H1 (cell line): ENCODE measurements around the gene RCBTB1. TPM values are rescaled to one million over a fixed set of nuclear protein-coding genes. Genes with fewer than 3 reads are reported as not detected.
A peak's percentile ranks its signal among the peaks of the same experiment; 100 is the strongest.

ENCODE experiments used
- CTCF ChIA-PET: fragments of 300-600 bp; sonication (Branson Sonifier 250); formaldehyde crosslinking; loops from one replicate; lab custom pipeline; 2021; ENCODE audit not compliant: partially characterized antibody; lab: Charles Lee
- POLR2A ChIA-PET: fragments of 300-600 bp; sonication (Branson Sonifier 250); formaldehyde crosslinking; loops from one replicate; lab custom pipeline; 2021; ENCODE audit warnings: inconsistent platforms; ENCODE audit not compliant: partially characterized antibody; lab: Charles Lee
- DNase-seq, 2 experiments: peaks; one replicate each; pipeline versions ENCODE4 v3.0.0 to v3.0.0-alpha.2; 2010 to 2022; ENCODE audit warnings: low spot score in 2 of 2, low read depth in 1 of 2, mixed read lengths in 1 of 2
- FAIRE-seq: peaks from 2 replicates; lab custom pipeline; 2011; peaks lifted over from hg19 to GRCh38; lab: Jason Lieb, UNC
- H2AFZ ChIP-seq: 2 replicates; pipeline ENCODE4 v1.8.1; 2012; ENCODE audit warnings: low read length, inconsistent platforms
- H2AK5ac ChIP-seq: 2 replicates; pipeline ENCODE4 v1.6.1; 2013; ENCODE audit warnings: low read depth, low read length
- H2BK120ac ChIP-seq: replicated peaks from 2 replicates; pipeline ENCODE3; 2013; ENCODE audit warnings: low read depth, low read length, inconsistent platforms
- H2BK12ac ChIP-seq: 2 replicates; pipeline ENCODE4 v1.6.1; 2013; ENCODE audit warnings: low read depth, low read length
- H2BK15ac ChIP-seq: 2 replicates; pipeline ENCODE4 v1.6.1; 2013; ENCODE audit warnings: low read length
- H2BK20ac ChIP-seq: 2 replicates; pipeline ENCODE4 v1.6.1; 2013; ENCODE audit warnings: low read length
- H2BK5ac ChIP-seq: 2 replicates; pipeline ENCODE4 v1.6.1; 2013; ENCODE audit warnings: low read depth, low read length
- H3K14ac ChIP-seq: 2 replicates; pipeline ENCODE4 v1.6.1; 2013; ENCODE audit warnings: inconsistent platforms; ENCODE audit not compliant: insufficient read length
- H3K18ac ChIP-seq: 2 replicates; pipeline ENCODE4 v1.6.1; 2013; ENCODE audit warnings: low read length; ENCODE audit errors: extremely low read depth
- H3K23ac ChIP-seq: 2 replicates; pipeline ENCODE4 v1.6.1; 2013; ENCODE audit warnings: inconsistent platforms; ENCODE audit not compliant: insufficient read length
- H3K23me2 ChIP-seq: 2 replicates; pipeline ENCODE4 v1.6.1; 2013; ENCODE audit warnings: low read depth, low read length
- H3K27ac ChIP-seq: 2 replicates; pipeline ENCODE4 v1.6.1; 2011; ENCODE audit warnings: low read depth, low read length, inconsistent platforms
- H3K27me3 ChIP-seq, 4 experiments: replicated peaks in 1 of 4; 1 replicate in 1 of 4; 2 replicates in 3 of 4; pipeline versions ENCODE4 v1.6.1 to v1.8.1; 2011 to 2013; ENCODE audit warnings: low read length in 3 of 4, mild to moderate bottlenecking in 3 of 4, inconsistent platforms in 2 of 4, mixed read lengths in 2 of 4, moderate library complexity in 1 of 4; ENCODE audit not compliant: control insufficient read depth in 3 of 4, insufficient read depth in 3 of 4; ENCODE audit errors: extremely low read depth in 1 of 4
- H3K36me3 ChIP-seq, 4 experiments: 2 replicates each; pipeline versions ENCODE4 v1.6.1 to v1.8.1; 2011 to 2013; ENCODE audit warnings: mild to moderate bottlenecking in 4 of 4, low read length in 3 of 4, moderate library complexity in 2 of 4, control low read depth in 1 of 4, inconsistent platforms in 1 of 4; ENCODE audit not compliant: insufficient read depth in 4 of 4, control insufficient read depth in 2 of 4
- H3K4ac ChIP-seq: replicated peaks from 2 replicates; pipeline ENCODE3; 2013; ENCODE audit warnings: low read length, low read depth, mixed read lengths, inconsistent platforms; ENCODE audit not compliant: insufficient read length
- H3K4me1 ChIP-seq, 4 experiments: replicated peaks in 1 of 4; 1 replicate in 1 of 4; 2 replicates in 3 of 4; pipeline versions ENCODE4 v1.6.1 to v1.8.1; 2011 to 2013; ENCODE audit warnings: low read length in 3 of 4, inconsistent platforms in 2 of 4, mixed read lengths in 1 of 4; ENCODE audit not compliant: insufficient read depth in 4 of 4, control insufficient read depth in 3 of 4
- H3K4me2 ChIP-seq, 2 experiments: 2 replicates each; pipeline versions ENCODE4 v1.6.1 to v1.8.1; 2011 to 2013; ENCODE audit warnings: low read depth in 2 of 2, low read length in 2 of 2, control low read depth in 1 of 2, inconsistent platforms in 1 of 2, mild to moderate bottlenecking in 1 of 2; ENCODE audit not compliant: insufficient read depth in 1 of 2
- H3K4me3 ChIP-seq, 4 experiments: fragments of 200-600, 300-600 bp in 1 of 4; sonication (generic), shearing (Covaris generic), sonication (Bioruptor Twin) in 1 of 4; 2 replicates each; pipeline versions ENCODE4 v1.5.1 to v1.8.1; 2011 to 2016; ENCODE audit warnings: low read length in 4 of 4, low read depth in 3 of 4, control low read depth in 2 of 4, inconsistent platforms in 2 of 4, mild to moderate bottlenecking in 2 of 4, mixed read lengths in 1 of 4, moderate library complexity in 1 of 4; ENCODE audit not compliant: insufficient read depth in 2 of 4; ENCODE audit errors: extremely low read depth in 1 of 4
- H3K56ac ChIP-seq: replicated peaks from 2 replicates; pipeline ENCODE3; 2013; ENCODE audit warnings: low read depth, mild to moderate bottlenecking, mixed read lengths, low read length, inconsistent platforms; ENCODE audit not compliant: insufficient read length
- H3K79me1 ChIP-seq: 2 replicates; pipeline ENCODE4 v1.6.1; 2013; ENCODE audit warnings: low read depth, low read length, control low read depth
- H3K79me2 ChIP-seq, 2 experiments: 2 replicates each; pipeline versions ENCODE4 v1.6.1 to v1.8.1; 2012 to 2013; ENCODE audit warnings: low read length in 2 of 2, mild to moderate bottlenecking in 2 of 2, inconsistent platforms in 1 of 2; ENCODE audit not compliant: insufficient read depth in 2 of 2, control insufficient read depth in 1 of 2
- H3K9ac ChIP-seq, 4 experiments: replicated peaks in 1 of 4; 1 replicate in 1 of 4; 2 replicates in 3 of 4; pipeline versions ENCODE4 v1.6.1 to v1.8.1; 2011 to 2013; ENCODE audit warnings: low read depth in 3 of 4, low read length in 3 of 4, control low read depth in 2 of 4, mild to moderate bottlenecking in 2 of 4, moderate library complexity in 2 of 4, inconsistent platforms in 1 of 4; ENCODE audit errors: extremely low read depth in 1 of 4
- H3K9me3 ChIP-seq, 2 experiments: 2 replicates each; pipeline versions ENCODE4 v1.6.1 to v1.8.1; 2012 to 2013; ENCODE audit warnings: mild to moderate bottlenecking in 2 of 2, moderate library complexity in 2 of 2, control low read depth in 1 of 2, inconsistent platforms in 1 of 2, low read depth in 1 of 2, low read length in 1 of 2, mixed read lengths in 1 of 2; ENCODE audit not compliant: insufficient read depth in 2 of 2
- H4K20me1 ChIP-seq, 2 experiments: replicated peaks in 1 of 2; 2 replicates each; pipeline versions ENCODE3 to v1.8.1; 2011 to 2013; ENCODE audit warnings: inconsistent platforms in 2 of 2, low read length in 2 of 2, mild to moderate bottlenecking in 1 of 2; ENCODE audit not compliant: insufficient read depth in 2 of 2, control insufficient read depth in 1 of 2
- H4K5ac ChIP-seq: 2 replicates; pipeline ENCODE4 v1.6.1; 2013; ENCODE audit warnings: low read length, low read depth, mixed read lengths, inconsistent platforms; ENCODE audit not compliant: insufficient read length
- H4K8ac ChIP-seq: 2 replicates; pipeline ENCODE4 v1.8.0; 2013; ENCODE audit warnings: mild to moderate bottlenecking, moderate library complexity, low read length, inconsistent platforms; ENCODE audit not compliant: insufficient read depth; ENCODE audit errors: extremely low read depth
- H4K91ac ChIP-seq: replicated peaks from 2 replicates; pipeline ENCODE3; 2013; ENCODE audit warnings: low read length, mixed read lengths, inconsistent platforms; ENCODE audit not compliant: insufficient read length
- BRCA1 ChIP-seq: IDR thresholded peaks from 2 replicates; pipeline ENCODE4 v1.6.1; 2012; ENCODE audit warnings: low read depth, low read length, improper control_type of control experiment
- CBX5 ChIP-seq: fragments of 300-800, 300-1000 bp; sonication (generic); IDR thresholded peaks from 2 replicates; pipeline ENCODE4 v1.7.1; 2016; ENCODE audit warnings: antibody characterized with exemption, low read length, low read depth
- EGR1 ChIP-seq: IDR thresholded peaks from 2 replicates; pipeline ENCODE4 v1.6.1; 2011; ENCODE audit warnings: low read depth, low read length, borderline replicate concordance
- EP300 ChIP-seq, 2 experiments: IDR thresholded peaks; 1 replicate in 1 of 2; 2 replicates in 1 of 2; pipeline ENCODE4 v1.6.1; 2011 to 2012; ENCODE audit warnings: low read depth in 2 of 2, low read length in 2 of 2, mild to moderate bottlenecking in 2 of 2, borderline replicate concordance in 1 of 2, inconsistent platforms in 1 of 2, moderate library complexity in 1 of 2
- GTF2F1 ChIP-seq: IDR thresholded peaks from 2 replicates; pipeline ENCODE4 v1.6.1; 2012; ENCODE audit warnings: low read depth, low read length, improper control_type of control experiment, borderline replicate concordance
- HDAC2 ChIP-seq, 2 experiments: fragments of 300-600 bp in 1 of 2; sonication (generic) in 1 of 2; IDR thresholded peaks; 2 replicates each; pipeline ENCODE4 v1.6.1; 2011 to 2012; ENCODE audit warnings: low read depth in 2 of 2, low read length in 2 of 2, mild to moderate bottlenecking in 2 of 2, moderate library complexity in 2 of 2, borderline replicate concordance in 1 of 2, inconsistent platforms in 1 of 2
- HDAC6 ChIP-seq: IDR thresholded peaks from one replicate; pipeline ENCODE4 v1.7.1; 2012; ENCODE audit warnings: low read depth, mild to moderate bottlenecking, inconsistent platforms, low read length, moderate library complexity
- KDM5A ChIP-seq: fragments of 200-600 bp; IDR thresholded peaks from 2 replicates; pipeline ENCODE4 v1.7.1; 2012; ENCODE audit warnings: mild to moderate bottlenecking, low read length, inconsistent platforms, mixed read lengths
- PHF8 ChIP-seq: fragments of 200-600 bp; sonication (generic); conservative IDR thresholded peaks from 2 replicates; pipeline ENCODE4 v1.7.1; 2012; ENCODE audit warnings: low read depth, mild to moderate bottlenecking, inconsistent platforms, low read length, moderate library complexity
- POU5F1 ChIP-seq: IDR thresholded peaks from 2 replicates; pipeline ENCODE4 v1.6.1; 2011; ENCODE audit warnings: low read depth, mild to moderate bottlenecking, low read length, moderate library complexity
- RBBP5 ChIP-seq: IDR thresholded peaks from 2 replicates; pipeline ENCODE4 v1.7.1; 2012; ENCODE audit warnings: low read depth, mild to moderate bottlenecking, inconsistent platforms, low read length, moderate library complexity, borderline replicate concordance
- ZNF274 ChIP-seq: IDR thresholded peaks from 2 replicates; pipeline ENCODE4 v1.7.0; 2012; ENCODE audit warnings: low read length, borderline replicate concordance; ENCODE audit errors: extremely low read depth
- WGBS, 2 experiments: shearing (Covaris generic) in 1 of 2; methylation state at CpG; one replicate each; pipeline versions ENCODE4 v1.1.6 to v1.1.7; 2013 to 2015; ENCODE audit warnings: low lambda C conversion rate in 2 of 2, mixed read lengths in 2 of 2, inconsistent platforms in 1 of 2, low coverage in 1 of 2, missing lambda C conversion rate in 1 of 2; ENCODE audit not compliant: insufficient replicate concordance in 2 of 2, insufficient coverage in 1 of 2, insufficient read length in 1 of 2; ENCODE audit errors: extremely low coverage in 1 of 2, missing lambda C conversion rate in 1 of 2; 5-methylcytosine and 5-hydroxymethylcytosine counted together
- polyA plus RNA-seq, 7 experiments: library from polyadenylated mRNA; depleted of rRNA in 3 of 7; stranded (reverse) in 5 of 7; unstranded in 2 of 7; fragments of >200 nt in 5 of 7; fragments of 200-250 nt in 2 of 7; gene quantifications; 1 replicate in 5 of 7; 2 replicates in 1 of 7; 4 replicates in 1 of 7; pipeline versions ENCODE4 v1.2.1 to v1.2.3, GENCODE V29; 2011 to 2013; ENCODE audit warnings: missing spikeins in 2 of 7, mixed read lengths in 2 of 7
- total RNA-seq: library from RNA; stranded (reverse); fragmentation: NEBNext Ultra II Directional; extraction: Animal tissue kit (Norgen Biotek cat#: 25700); gene quantifications from 2 replicates; pipeline ENCODE4 v1.2.1, GENCODE V29; 2021

Gene RCBTB1
- total and polyA plus RNA-seq, 2 of the 8 experiments (the other 6 are each of a cell fraction or from before 2014, with no cell fraction given) = 13.7 to 29.8 TPM

DNA sequence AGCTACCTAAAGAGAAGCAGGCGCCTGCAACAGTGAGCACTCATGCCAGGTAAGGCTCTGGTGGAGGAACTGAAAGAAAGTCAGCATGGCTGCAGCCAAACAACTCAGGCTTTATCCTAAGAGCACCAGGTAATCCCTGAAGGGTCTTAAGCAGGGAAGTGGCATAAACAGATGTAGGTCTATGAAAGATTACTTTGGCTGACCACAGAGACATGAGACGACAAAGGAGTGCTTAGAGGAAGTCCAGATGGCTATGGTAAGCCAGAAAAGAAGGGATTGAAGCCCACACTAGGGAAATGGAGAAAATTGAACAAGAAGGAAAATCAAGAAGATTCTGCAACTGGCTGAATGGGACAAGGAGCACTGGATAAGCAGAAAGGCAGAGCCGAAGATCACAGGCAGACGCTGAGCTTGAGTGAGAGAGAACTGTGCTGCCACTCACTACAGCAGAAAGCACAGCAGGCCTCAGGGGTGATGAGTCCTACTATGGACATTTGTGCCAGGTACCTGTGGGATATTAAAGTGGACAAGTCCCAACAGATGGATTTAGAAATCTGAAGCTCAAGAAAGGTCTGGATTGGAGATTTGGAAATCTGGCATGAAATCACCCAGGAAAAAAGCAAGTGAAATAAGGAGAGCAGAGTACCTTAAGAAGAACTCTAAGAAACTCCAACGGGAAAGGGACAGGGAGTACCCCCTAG is 4.2 kb downstream of the RCBTB1 start:
- FAIRE-seq (no peak), DNase-seq (no peak)
- ChIA-PET POLR2A (interaction anchor here (1.1 kb wide), 1 partner anchor 15 kb away, joined by 3 read pairs; no protein-coding TSS in a partner anchor), CTCF (no interaction called here)
- Histone ChIP-seq H3K4me1 (no peaks in the 10 kb centered on the region; a peak in 1 of 7 replicates), H3K23ac (no peak overlapping the region), H3K14ac (no peak overlapping the region), H2BK5ac (no peak overlapping the region), H3K4me2 (no peak overlapping the region), H2AK5ac (0 out of 2 replicates have a peak overlapping the region, but pooled peaks have one; percentile 11), H3K18ac (no peak overlapping the region), H3K27me3 (no peaks in the 10 kb centered on the region), H3K9me3 (no peaks in the 10 kb centered on the region), H2AFZ (no peak overlapping the region), H4K8ac (no peak overlapping the region), H3K9ac (no peak overlapping the region), H4K5ac (no peak overlapping the region), H2BK20ac (no peak overlapping the region), H4K91ac (no peak overlapping the region), H3K56ac (no peak overlapping the region), H2BK15ac (no peak overlapping the region), H4K20me1 (peaks cover 0 to 7% of the 10 kb centered on the region in 2 experiments), H3K27ac (no peak overlapping the region), H3K4me3 (no peak overlapping the region), H3K23me2 (peaks cover 10% of the 10 kb centered on the region), H2BK12ac (no peak overlapping the region), H3K79me1 (peaks cover 6% of the 10 kb centered on the region; the same call in 1 of the 2 replicates), H3K36me3 (peaks cover 0 to 16% (median 2%) of the 10 kb centered on the region in 4 experiments; a peak in 5 of 8 replicates), H3K4ac (no peak overlapping the region), H3K79me2 (peaks cover 0 to 15% of the 10 kb centered on the region in 2 experiments; a peak in 2 of 4 replicates), H2BK120ac (no peak overlapping the region)
- 89% methylated on average over 5 of the region's 5 CpGs; no CpG with 5 or more reads in 1 of the 2 experiments for WGBS, 2 experiments
- TF ChIP-seq POU5F1 = no peak
- no peak for TF ChIP-seq KDM5A
- TF ChIP-seq EGR1 = no peak
- no peak for TF ChIP-seq BRCA1
- TF ChIP-seq HDAC2 (IDR thresholded peaks at IDR 0.05; ENCODE audit: borderline replicate concordance in 1 of 2, low read depth in 2 of 2, low read length in 2 of 2) = no peak
- no peak for TF ChIP-seq CBX5
- no peak for TF ChIP-seq PHF8
- TF ChIP-seq ZNF274 = no peak
- TF ChIP-seq RBBP5 = no peak
- TF ChIP-seq HDAC6 = no peak
- TF ChIP-seq EP300 (IDR thresholded peaks at IDR 0.05; ENCODE audit: borderline replicate concordance in 1 of 2, low read depth in 2 of 2, low read length in 2 of 2) = no peak
- TF ChIP-seq GTF2F1 = no peak
